Islet of Langerhans (tissue), 1 donor: ENCODE data around the gene NDUFAF8.

Experiments
- FAIRE-seq: peaks from one replicate; lab custom pipeline; 2011; peaks lifted over from hg19 to GRCh38; lab: Jason Lieb, UNC

NDUFAF8 gene

DNA sequence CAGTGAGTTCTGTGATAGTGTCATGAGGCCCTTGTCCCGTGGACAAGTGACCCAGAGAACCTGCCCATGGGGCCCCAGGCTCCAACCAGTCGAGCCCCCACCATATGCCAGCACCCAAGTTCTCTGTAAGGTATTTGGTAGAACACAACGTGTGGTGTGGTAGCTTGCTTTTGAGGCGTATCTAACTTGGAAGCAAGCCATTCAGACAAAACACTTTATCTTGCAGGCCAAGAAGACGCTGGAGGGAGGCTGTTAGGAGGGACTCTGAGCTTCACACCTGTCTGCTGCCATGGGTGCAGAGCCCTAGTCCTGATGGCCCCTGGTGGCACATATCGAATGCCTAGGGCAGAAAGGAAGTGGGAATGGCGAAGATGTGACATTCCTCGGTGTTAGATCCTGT is 1.6 kb downstream of the NDUFAF8 start:
- FAIRE-seq = no peak

DNA sequence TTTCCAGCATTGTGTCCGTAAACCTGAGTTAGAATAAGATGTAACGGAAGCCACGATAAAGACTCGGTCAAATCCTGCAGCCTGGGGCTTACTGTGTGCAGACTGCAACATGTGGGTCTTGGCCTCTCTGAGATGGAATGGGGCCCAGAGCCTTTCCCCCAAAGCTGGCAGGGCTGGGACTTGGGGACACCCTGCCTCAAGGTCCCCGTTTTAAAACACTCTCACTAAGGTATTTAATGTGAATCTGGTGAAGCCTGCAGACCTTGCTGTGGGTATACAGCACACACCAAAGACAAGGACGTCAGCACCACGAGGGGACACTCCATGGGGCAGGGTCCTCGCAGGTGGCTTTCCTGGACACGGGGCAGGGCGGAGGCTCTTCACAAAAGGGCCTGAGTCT is 2.1 kb downstream of the NDUFAF8 start:
- FAIRE-seq = no peak

- FAIRE-seq = no peak
Observed at GRCh38 chr17:81241648-81242420, 2.7 kb downstream of the NDUFAF8 start.

DNA sequence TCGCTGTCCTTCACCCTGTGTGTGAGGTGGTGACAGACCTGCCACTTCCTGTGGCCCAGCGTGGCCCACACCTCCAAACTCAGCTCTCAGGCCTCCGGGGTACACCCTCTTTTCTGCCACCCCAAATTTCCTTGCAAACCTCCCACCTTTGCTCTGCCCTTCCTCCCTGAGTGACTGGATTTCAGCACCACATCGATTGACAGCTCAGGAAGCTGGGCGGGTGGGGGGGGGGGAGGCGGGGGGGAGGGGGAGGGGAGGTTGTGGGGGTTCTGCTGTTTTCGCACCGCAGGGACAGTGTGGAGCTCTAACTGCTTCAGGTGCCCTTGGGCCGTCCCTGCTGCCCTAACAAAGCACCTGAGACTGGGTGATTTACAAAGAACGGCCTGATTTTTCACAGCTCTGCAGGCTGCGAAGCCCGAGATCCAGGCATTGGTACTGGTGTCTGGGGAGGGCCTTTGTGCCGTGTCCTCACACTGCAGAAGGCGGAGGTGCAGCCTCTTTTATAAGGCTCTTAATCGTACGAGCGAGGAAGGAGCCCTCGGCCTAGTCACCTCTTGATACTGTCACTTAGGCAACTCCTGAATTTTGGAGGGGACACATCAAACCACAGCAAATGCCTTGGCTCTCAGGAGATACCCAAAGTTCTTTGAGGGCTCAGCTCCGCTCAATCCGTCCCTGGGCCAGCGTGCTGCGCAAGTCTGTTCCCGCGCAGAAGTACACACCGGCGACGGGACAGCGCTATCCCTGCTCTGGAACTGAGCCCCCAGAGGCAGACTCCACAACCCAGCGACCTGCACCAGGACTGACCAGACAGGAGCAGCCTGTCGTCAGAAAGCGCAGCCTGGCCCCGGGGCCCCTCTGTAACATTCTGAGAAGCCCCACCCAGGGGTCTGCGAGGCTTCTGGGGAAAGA is 3.6 kb downstream of the NDUFAF8 start:
- no peak for FAIRE-seq

DNA sequence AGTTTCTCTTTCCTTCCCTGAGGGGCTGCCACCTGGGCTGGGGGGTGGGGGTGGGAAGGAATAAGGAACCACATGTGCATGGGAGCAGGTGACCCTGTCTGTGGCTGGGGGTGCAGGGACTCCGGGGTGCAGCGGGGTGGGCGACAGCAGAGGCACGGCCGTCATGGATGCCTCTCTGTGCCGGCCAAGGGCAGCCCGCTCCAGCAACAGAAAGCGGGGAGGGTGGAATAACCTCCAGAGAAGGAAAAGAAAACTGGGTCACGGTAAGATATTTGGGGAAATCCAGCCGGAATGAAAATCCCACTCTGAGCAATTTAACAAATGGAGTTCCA is 4.2 kb downstream of the NDUFAF8 start:
- no peak for FAIRE-seq

- no peak for FAIRE-seq
Observed at GRCh38 chr17:81244358-81245023, 5.4 kb downstream of the NDUFAF8 start.

GRCh38 chr17:81245024-81245664 is 6.0 kb downstream of the NDUFAF8 start:
- FAIRE-seq = no peak

DNA sequence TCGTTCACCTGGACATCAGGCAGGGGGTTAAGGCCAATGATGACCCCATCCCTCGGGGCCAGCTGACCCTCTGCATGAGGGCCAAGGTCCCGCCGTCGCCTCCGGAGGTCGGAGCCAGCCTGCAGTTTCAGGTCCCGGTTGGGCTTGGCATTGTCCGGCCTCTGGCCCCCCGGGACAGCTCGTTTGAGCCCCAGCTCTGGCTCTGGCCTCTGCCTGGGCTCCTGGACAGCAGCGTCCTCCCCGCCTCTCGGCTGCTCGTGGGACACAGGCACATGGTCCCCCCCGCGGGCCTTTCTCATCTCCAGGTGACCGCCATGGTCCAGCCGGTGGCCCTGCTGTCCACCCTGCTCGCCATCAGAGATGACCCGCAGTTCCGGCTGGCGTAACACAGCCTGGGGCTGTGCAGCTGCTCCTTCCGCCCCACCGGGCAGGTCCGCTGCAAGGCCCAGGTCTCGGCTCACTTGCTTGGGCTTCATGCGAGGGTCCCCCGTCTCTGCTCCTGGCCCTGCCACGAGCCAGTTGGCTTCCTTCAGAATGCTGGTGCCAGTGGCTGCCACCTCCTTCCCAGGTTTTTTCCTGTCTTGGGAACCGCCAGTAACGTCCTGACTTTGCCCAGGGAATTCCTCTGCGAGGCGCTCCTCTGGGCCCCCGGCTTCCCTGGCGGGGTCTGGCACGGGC is 6.7 kb downstream of the NDUFAF8 start:
- FAIRE-seq = no peak

DNA sequence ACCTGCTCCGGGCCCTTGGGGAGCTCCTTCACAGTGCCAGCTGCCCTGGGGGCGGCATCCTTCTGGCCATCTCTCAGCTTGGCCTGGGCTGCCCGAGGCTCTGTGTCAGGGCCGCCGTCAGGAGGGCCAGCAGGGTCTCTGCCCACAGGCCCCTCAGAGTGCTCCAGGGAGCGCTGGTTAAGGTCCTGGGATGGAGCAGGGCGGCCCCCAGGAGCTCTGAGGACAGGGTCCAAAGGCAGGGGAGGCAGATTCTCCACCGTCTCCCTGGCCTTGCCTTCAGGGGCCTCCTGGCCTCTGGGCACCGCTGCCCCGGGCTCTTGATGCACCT is 7.2 kb downstream of the NDUFAF8 start:
- FAIRE-seq = no peak

DNA sequence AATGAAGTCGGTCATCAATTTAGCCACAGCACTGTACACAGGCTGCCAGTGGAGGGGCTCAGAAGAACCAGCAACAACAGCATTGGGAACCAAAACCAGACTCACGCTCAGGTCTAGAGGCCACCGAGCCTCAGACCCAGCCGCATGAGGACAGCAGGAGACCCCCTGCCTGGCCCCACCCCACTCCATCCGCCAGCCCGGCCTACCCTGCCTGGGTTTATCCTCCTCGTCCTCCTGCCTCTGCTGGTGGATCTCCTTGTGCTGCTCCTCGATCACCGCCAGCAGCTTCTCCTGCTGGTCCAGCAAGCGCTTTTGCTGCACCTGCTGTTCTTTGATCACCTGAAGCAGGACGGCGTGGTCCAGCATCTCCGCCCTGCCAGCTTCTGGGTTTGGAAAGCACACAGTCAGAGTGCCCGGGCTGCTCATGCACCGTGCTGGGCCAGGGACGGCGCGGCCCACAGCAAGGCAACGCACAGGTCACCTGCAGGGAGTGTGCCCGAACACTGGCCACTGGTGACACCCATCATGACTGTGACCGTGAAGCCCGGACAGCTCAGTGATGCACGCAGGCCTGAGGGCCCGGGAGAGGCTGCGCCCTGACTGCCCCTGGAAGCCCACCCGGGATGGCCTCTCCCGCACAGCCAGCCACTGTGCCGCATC is 7.7 kb downstream of the NDUFAF8 start:
- no peak for FAIRE-seq

DNA sequence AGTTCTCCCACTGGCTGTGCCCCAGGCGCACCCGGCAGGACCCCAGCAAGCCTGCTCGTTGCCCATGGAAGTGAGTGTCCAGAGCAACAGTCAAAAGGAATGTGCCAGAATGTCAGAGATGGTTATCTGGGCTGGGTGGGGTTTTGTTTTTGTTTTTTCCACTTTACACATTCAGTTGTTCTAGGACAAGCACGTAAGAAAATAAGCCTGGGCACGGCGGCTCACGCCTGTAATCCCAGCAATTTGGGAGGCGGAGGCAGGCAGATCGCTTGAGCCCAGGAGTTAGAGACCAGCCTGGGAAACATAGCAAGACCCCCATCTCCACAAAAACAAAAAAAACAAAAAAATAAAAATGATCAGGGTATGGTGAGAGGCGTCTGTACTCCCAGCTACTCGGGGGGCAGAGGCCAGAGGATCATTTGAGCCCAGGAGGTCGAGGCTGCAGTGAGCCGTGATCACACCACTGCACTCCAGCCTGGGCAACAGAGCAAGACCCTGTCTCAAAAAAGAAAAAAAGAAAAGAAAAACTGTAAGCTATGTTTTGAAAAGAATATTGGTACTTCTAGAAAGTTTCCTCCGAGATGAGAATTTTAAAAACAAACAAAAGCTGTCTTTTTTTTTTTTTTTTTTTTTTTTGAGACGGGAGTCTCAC is 8.3 kb downstream of the NDUFAF8 start:
- no peak for FAIRE-seq

DNA sequence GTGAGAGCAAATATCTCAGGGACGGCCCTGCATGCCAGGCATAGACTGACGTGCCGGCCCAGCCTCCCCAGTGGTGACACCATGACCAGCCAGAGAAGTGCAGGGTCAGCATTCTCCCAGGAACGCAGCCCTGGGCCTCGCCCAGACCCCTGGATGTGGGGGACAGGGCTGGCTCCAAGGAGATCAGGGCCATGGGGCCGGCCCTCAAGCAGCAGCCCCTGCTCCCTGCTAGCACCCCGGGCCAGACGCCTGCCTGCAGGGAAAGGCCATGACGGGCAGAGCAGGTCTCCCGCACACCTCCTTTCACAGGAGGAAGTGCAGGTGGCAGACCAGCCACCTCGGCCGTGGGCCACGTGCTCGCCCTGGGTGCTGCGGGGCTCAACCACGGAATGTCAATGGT is 9.5 kb downstream of the NDUFAF8 start:
- no peak for FAIRE-seq

DNA sequence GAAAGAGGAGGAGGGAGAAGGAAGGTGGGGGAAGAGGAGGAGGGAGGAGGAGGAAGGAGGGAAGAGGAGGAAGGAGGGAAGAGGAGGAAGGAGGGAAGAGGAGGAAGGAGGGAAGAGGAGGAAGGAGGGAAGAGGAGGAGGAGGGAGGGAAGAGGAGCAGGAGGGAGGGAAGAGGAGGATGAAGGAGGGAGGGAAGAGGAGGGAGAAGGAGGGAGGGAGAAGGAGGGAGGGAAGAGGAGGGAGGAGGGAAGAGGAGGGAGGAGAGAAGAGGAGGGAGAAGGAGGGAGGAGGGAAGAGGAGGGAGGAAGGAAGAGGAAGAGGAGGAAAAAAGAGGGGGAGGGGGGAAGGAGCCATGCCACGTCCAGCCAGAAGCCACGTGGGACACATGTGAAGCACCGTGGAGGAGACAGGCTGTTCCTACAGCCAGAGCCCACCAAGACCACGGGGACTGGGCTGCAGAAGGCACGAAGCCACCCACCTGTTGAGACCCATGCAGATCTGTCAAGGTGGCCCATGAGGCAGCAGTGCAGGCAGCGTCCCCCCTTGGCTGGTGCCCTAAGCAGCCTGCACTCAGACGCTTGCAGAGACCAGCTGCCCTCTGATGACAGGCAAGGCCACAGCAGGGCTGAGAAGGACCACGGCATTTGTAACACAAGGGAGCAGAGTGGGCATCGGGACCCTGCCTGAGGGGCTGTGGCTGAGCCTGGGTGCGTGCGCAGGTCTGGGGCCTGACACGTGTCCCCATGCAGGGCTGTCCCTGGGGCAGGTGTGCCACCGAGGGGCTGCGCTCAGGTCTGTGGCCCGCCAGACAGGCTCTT is 10.3 kb downstream of the NDUFAF8 start:
- FAIRE-seq = no peak

DNA sequence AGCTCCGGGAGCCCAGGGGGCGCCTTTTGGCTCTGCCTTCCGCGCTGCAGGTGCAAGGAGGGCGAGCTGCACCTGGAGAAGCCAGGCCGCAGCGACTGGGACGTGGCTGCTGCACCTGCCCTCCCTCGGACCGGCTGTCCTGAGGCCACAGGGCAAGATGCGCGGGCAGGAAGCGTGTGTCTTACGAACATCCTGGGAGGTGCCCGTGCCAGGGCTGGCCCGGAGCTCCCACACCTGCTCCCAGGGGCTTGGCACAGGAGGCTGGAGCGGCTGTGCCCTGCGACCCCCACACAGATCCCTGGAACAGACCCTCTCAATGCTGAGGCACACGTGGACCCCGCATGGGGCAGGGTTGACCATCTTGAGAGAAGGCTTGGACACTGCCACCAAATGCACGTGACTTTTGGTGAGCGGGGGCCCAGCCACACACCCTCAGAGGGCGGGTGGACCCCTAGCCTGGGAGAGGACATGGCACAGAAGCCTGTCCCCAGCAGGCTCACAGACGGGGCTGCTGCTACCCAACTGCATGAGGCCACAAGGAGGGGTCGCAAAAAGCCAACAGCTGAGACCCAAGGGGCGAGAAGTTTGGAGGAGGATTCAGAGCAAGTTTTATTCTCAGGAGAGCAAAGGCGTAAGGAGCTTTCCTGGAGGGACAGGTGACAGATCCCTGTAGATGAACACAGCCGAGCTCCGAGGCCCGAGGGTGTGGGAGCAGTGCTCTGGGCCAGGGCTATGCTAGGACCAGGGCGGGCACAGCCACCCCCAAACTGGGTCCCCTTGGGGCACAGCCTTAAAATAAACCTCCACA is 11.4 kb downstream of the NDUFAF8 start:
- FAIRE-seq = no peak

GRCh38 chr17:81251094-81251708 is 12.1 kb downstream of the NDUFAF8 start:
- no peak for FAIRE-seq

DNA sequence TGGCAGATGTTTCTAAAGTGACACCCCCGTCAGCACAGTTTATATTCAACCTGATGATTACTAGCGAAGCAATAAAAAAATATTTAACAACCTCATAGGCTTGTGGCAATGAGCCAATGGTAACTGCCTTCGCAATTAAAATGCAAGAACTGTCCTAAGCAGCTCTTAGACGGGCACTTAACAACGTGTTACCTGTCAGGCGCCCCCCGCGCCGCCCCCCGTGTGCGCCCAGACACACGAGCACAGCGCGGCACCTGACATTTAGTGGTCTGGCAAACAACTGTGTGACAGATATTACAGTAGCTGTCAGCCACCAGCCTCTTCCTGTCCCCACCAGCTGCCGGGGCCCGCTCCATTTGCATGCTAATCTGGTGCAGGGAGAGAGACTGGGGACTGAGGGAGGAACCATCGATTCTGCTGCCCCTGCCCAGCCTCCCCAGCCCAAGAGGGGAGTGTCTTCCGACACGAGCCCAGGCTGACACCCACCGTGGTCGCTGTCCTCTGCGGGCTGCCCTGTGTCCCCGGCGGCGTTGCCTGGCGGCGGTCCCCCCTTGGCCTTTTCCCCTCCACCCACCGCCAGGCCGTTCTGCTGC is 12.7 kb downstream of the NDUFAF8 start:
- FAIRE-seq = no peak

GRCh38 chr17:81252326-81252986 is 13.3 kb downstream of the NDUFAF8 start:
- no peak for FAIRE-seq

- no peak for FAIRE-seq
Observed at GRCh38 chr17:81252987-81253329, 13.8 kb downstream of the NDUFAF8 start.
